ENCODE results near the gene KCNIP2.
A peak's percentile ranks its signal among the peaks of the same experiment; 100 is the strongest.

KCNIP2 gene

GRCh38 chr10:101843032-101844021 is at the start of gene KCNIP2:
TSS of gene KCNIP2 (minus strand) at chr10:101843800. CDS start at chr10:101843568, 232 bp downstream.
- peak; percentile 50 for DNase-seq

GRCh38 chr10:101892782-101893391 is 49.3 kb upstream of the KCNIP2 start:
- no peak for DNase-seq

- DNase-seq = peak; percentile 90
These were observed 45.9 kb upstream of the KCNIP2 start for GRCh38 chr10:101889256-101890210.

- no peak for DNase-seq
These were observed 44.8 kb upstream of the KCNIP2 start for GRCh38 chr10:101888251-101888949.

GRCh38 chr10:101887775-101888174 is 44.2 kb upstream of the KCNIP2 start:
- DNase-seq = no peak

- DNase-seq = no peak
These were observed 43.1 kb upstream of the KCNIP2 start for GRCh38 chr10:101886521-101887312.

- DNase-seq = no peak
These were observed 37.6 kb upstream of the KCNIP2 start for GRCh38 chr10:101881036-101881774.

GRCh38 chr10:101880232-101880573 is 36.6 kb upstream of the KCNIP2 start:
- DNase-seq = no peak

- DNase-seq = no peak
These were observed 36.0 kb upstream of the KCNIP2 start for GRCh38 chr10:101879456-101880231.

- no peak for DNase-seq
These were observed 35.3 kb upstream of the KCNIP2 start for GRCh38 chr10:101878869-101879268.

- DNase-seq = no peak
These were observed 31.6 kb upstream of the KCNIP2 start for GRCh38 chr10:101875068-101875688.

- no peak for DNase-seq
These were observed 30.7 kb upstream of the KCNIP2 start for GRCh38 chr10:101874252-101874651.

- DNase-seq = no peak
These were observed 24.3 kb upstream of the KCNIP2 start for GRCh38 chr10:101867931-101868330.

GRCh38 chr10:101859530-101859929 is 15.9 kb upstream of the KCNIP2 start:
- no peak for DNase-seq

GRCh38 chr10:101858723-101859500 is 15.3 kb upstream of the KCNIP2 start:
- no peak for DNase-seq

GRCh38 chr10:101857802-101858476 is 14.3 kb upstream of the KCNIP2 start:
- DNase-seq = no peak

GRCh38 chr10:101856626-101857025 is 13.0 kb upstream of the KCNIP2 start:
- no peak for DNase-seq
